HepG2 (cell line): ENCODE results near the gene HMCN2. TPM values are rescaled to one million over a fixed set of nuclear protein-coding genes. Genes with fewer than 3 reads are reported as not detected.

Experiments
- GPBP1L1 ChIP-seq: sonication (generic); formaldehyde crosslinking; IDR thresholded peaks from 2 replicates; pipeline ENCODE4 v1.5.0; 2020; ENCODE audit warnings: mild to moderate bottlenecking, missing genetic modification reagents
- HIC2 ChIP-seq: sonication (generic); formaldehyde crosslinking; IDR thresholded peaks from 2 replicates; pipeline ENCODE4 v1.9.0; 2022; ENCODE audit warnings: low read depth, missing genetic modification reagents
- HNRNPH1 ChIP-seq: fragments of 200-400 bp; formaldehyde crosslinking; optimal IDR thresholded peaks from 2 replicates; pipeline ENCODE3; 2017; ENCODE audit warnings: mild to moderate bottlenecking, low read depth, low read length
- KDM1A ChIP-seq: IDR thresholded peaks from 2 replicates; pipeline ENCODE4 v1.6.1; 2016; ENCODE audit warnings: missing compliant biosample characterization
- KDM4B ChIP-seq: sonication (generic); formaldehyde crosslinking; IDR thresholded peaks from 2 replicates; pipeline ENCODE4 v1.4.0; 2020; ENCODE audit warnings: missing genetic modification reagents
- MIER2 ChIP-seq: IDR thresholded peaks from 2 replicates; pipeline ENCODE4 v1.6.1; 2016; ENCODE audit warnings: missing biosample characterization, missing genetic modification reagents
- PATZ1 ChIP-seq: sonication (generic); formaldehyde crosslinking; IDR thresholded peaks from 2 replicates; pipeline ENCODE4 v1.4.0; 2020; ENCODE audit warnings: missing genetic modification reagents
- PCBP2 ChIP-seq: fragments of 200-400 bp; formaldehyde crosslinking; optimal IDR thresholded peaks from 2 replicates; pipeline ENCODE3; 2018; ENCODE audit warnings: low read length, low read depth; ENCODE audit not compliant: poor library complexity, severe bottlenecking
- RNF219 ChIP-seq: sonication (generic); formaldehyde crosslinking; IDR thresholded peaks from 2 replicates; pipeline ENCODE4 v1.5.0; 2020; ENCODE audit warnings: mild to moderate bottlenecking, missing genetic modification reagents
- SMARCC2 ChIP-seq: fragments of 450-650 bp; IDR thresholded peaks from 2 replicates; pipeline ENCODE4 v1.6.1; 2017; ENCODE audit warnings: antibody characterized with exemption, mild to moderate bottlenecking
- TCF7L2 ChIP-seq: IDR thresholded peaks from 2 replicates; pipeline ENCODE4 v1.6.1; 2011; ENCODE audit warnings: mild to moderate bottlenecking, low read depth, low read length, moderate library complexity
- UBTF ChIP-seq: sonication (generic); formaldehyde crosslinking; IDR thresholded peaks from 2 replicates; pipeline ENCODE4 v1.4.0; 2020; ENCODE audit warnings: mild to moderate bottlenecking, missing genetic modification reagents
- ZBTB4 ChIP-seq: sonication (generic); formaldehyde crosslinking; IDR thresholded peaks from 2 replicates; pipeline ENCODE4 v1.4.0; 2020; ENCODE audit warnings: missing genetic modification reagents, mild to moderate bottlenecking, borderline replicate concordance
- ZFP36L1 ChIP-seq: sonication (generic); formaldehyde crosslinking; IDR thresholded peaks from 2 replicates; pipeline ENCODE4 v1.8.0; 2022; ENCODE audit warnings: mild to moderate bottlenecking, missing genetic modification reagents, moderate library complexity
- ZNF564 ChIP-seq: sonication (generic); formaldehyde crosslinking; IDR thresholded peaks from 2 replicates; pipeline ENCODE4 v1.8.1; 2023; ENCODE audit warnings: mild to moderate bottlenecking, missing genetic modification reagents
- polyA plus RNA-seq, 8 experiments: library from polyadenylated mRNA; depleted of rRNA in 3 of 8; stranded (reverse) in 7 of 8; unstranded in 1 of 8; fragments of >200 nt; fragmentation: Illumina TruSeq in 4 of 8; extraction: Trizol in 4 of 8; gene quantifications; 2 replicates each; pipeline versions ENCODE4 v1.2.1 to v1.2.3, GENCODE V29; 2011 to 2016; ENCODE audit warnings: low read depth in 4 of 8, missing spikeins in 1 of 8, mixed read lengths in 1 of 8; ENCODE audit not compliant: insufficient read depth in 1 of 8
- total RNA-seq, 5 experiments: library from RNA; depleted of rRNA; stranded (reverse); fragments of >200 nt; fragmentation: Illumina TruSeq; extraction: Trizol; gene quantifications; 2 replicates each; pipeline ENCODE4 v1.2.3, GENCODE V29; 2016; ENCODE audit warnings: low read depth in 1 of 5

Gene HMCN2
- total and polyA plus RNA-seq, 2 of the 13 experiments (the other 11 are each of a cell fraction or from before 2014, with no cell fraction given) = 0.09 TPM; not detected in 1

- no peak for TF ChIP-seq PCBP2
- no peak; the same call in 1 of the 2 replicates for TF ChIP-seq ZNF564 (CRISPR knock-in tag)
- TF ChIP-seq HNRNPH1 = no peak
- TF ChIP-seq KDM1A = no peak
- TF ChIP-seq SMARCC2 = no peak
- TF ChIP-seq HIC2 = peak; percentile 61; the same call in 1 of the 2 replicates
- no peak for TF ChIP-seq KDM4B (CRISPR knock-in tag)
- TF ChIP-seq TCF7L2 = no peak
- TF ChIP-seq ZBTB4 (CRISPR knock-in tag) = no peak
- no peak for TF ChIP-seq ZFP36L1 (CRISPR knock-in tag)
- TF ChIP-seq UBTF (CRISPR knock-in tag) = peak; percentile 93
- no peak for TF ChIP-seq RNF219 (CRISPR knock-in tag)
- TF ChIP-seq PATZ1 (CRISPR knock-in tag) = peak; percentile 67
- no peak for TF ChIP-seq MIER2 (CRISPR knock-in tag)
- no peak for TF ChIP-seq GPBP1L1 (CRISPR knock-in tag)
Observed at GRCh38 chr9:130433168-130433946, 167.8 kb downstream of the HMCN2 start (continued).
